LNCaP clone FGC (cell line): ENCODE measurements around the gene TOPAZ1.
"Not testable (repeated sequence)": the region's sequence is repeated elsewhere in the genome, so short reads cannot be mapped to it uniquely, and the experiment has no call there.

Source experiments
- DNase-seq: peaks from one replicate; pipeline ENCODE4 v3.0.0-alpha.2; 2011; ENCODE audit warnings: low read depth
- H3K4me3 ChIP-seq: 2 replicates; pipeline ENCODE4 v1.5.1; 2011; ENCODE audit warnings: mild to moderate bottlenecking, low read depth, low read length, control low read depth
- TF ChIP-seq, protein P1 (sequence below): IDR thresholded peaks from 2 replicates; pipeline ENCODE4 v1.5.1; 2012; ENCODE audit warnings: mild to moderate bottlenecking; ENCODE audit not compliant: control insufficient read depth, insufficient read depth; ENCODE audit errors: extremely low read depth

TOPAZ1 gene

GRCh38 chr3:44338010-44338827 lies 96.5 kb downstream of the TOPAZ1 start, which contains the start of gene TCAIM:
Gene TCAIM, plus strand, starts transcription at chr3:44338766. Its CDS starts 16,017 bp downstream, at chr3:44354783.
- TF ChIP-seq, protein P1, sequence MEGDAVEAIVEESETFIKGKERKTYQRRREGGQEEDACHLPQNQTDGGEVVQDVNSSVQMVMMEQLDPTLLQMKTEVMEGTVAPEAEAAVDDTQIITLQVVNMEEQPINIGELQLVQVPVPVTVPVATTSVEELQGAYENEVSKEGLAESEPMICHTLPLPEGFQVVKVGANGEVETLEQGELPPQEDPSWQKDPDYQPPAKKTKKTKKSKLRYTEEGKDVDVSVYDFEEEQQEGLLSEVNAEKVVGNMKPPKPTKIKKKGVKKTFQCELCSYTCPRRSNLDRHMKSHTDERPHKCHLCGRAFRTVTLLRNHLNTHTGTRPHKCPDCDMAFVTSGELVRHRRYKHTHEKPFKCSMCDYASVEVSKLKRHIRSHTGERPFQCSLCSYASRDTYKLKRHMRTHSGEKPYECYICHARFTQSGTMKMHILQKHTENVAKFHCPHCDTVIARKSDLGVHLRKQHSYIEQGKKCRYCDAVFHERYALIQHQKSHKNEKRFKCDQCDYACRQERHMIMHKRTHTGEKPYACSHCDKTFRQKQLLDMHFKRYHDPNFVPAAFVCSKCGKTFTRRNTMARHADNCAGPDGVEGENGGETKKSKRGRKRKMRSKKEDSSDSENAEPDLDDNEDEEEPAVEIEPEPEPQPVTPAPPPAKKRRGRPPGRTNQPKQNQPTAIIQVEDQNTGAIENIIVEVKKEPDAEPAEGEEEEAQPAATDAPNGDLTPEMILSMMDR = no peak
- peak within 1 kb of the TSS; percentile 79 for H3K4me3 ChIP-seq
- peak; percentile 92 for DNase-seq

GRCh38 chr3:44338828-44339127 lies 97.1 kb downstream of the TOPAZ1 start:
- DNase-seq = no peak
- TF ChIP-seq, protein P1 = no peak

GRCh38 chr3:44339181-44340057 lies 97.7 kb downstream of the TOPAZ1 start:
- TF ChIP-seq, protein P1 = no peak

More at GRCh38 chr3:44338828-44339127, 97.1 kb downstream of the TOPAZ1 start:
- peak overlapping the region; percentile 79 for H3K4me3 ChIP-seq

GRCh38 chr3:44340058-44340395 lies 98.3 kb downstream of the TOPAZ1 start:
- H3K4me3 ChIP-seq = peak overlapping the region; percentile 79
- DNase-seq = no peak
- TF ChIP-seq, protein P1 = no peak

More at GRCh38 chr3:44339181-44340057, 97.7 kb downstream of the TOPAZ1 start:
- DNase-seq = no peak
- H3K4me3 ChIP-seq = peak overlapping the region; percentile 79

DNA sequence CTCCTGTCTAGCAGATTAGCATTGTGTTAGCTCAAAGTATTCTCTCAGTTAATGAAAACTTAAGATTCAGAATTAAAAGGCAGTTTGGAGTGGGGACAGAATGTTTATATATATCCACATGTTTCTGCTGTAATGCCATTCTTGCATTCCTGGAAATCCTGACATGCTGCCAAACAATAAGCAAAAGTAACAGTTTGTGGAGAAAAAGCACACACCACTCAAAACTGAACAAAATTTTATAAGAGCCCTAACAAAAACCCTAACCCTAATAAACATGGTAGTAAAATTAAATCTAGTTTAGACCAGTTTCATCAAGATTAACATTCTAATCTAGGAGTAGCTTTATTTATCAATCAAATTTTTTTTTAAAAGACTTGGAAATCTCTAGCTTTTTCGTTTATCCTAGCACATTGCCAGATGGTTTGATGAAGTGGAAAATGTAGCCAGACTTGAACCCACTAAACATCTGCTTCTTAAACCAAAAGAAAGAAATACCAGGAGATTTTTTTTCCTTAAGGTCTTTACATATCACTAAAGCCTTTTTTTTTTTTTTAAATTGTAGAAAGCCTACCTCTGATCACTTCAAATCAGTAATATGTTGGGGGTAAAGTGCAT lies 100.6 kb downstream of the TOPAZ1 start:
- TF ChIP-seq, protein P1 = no peak
- DNase-seq = no peak
- no peak overlapping the region for H3K4me3 ChIP-seq

- no peak overlapping the region for H3K4me3 ChIP-seq
- TF ChIP-seq, protein P1 = no peak
- DNase-seq = no peak
Observed at GRCh38 chr3:44343421-44343820, 101.7 kb downstream of the TOPAZ1 start.

GRCh38 chr3:44346590-44346989 lies 104.9 kb downstream of the TOPAZ1 start:
- not testable (repeated sequence) for DNase-seq, H3K4me3 ChIP-seq
